Activated CD4-positive, alpha-beta T cell treated with anti-CD3 and anti-CD28 coated beads for 36 hours (primary cell): Measurements from ENCODE around the gene ZDHHC11. TPM values are rescaled to one million over a fixed set of nuclear protein-coding genes. Genes with fewer than 3 reads are reported as not detected.
"Not testable (repeated sequence)": the region's sequence is repeated elsewhere in the genome, so short reads cannot be mapped to it uniquely, and the experiment has no call there.

Experiments
- ATAC-seq: fragments of 200-7000 bp; cut with Tn5 transposase; one replicate; pipeline ENCODE4 v1.10.0; 2021; ENCODE audit warnings: mild to moderate bottlenecking, moderate library complexity
- CTCF ChIA-PET: fragments of 350-600 bp; sonication (Branson Sonifier 250); formaldehyde crosslinking; loops from one replicate; lab custom pipeline; 2021; ENCODE audit warnings: antibody characterized with exemption; lab: Charles Lee
- POLR2A ChIA-PET: fragments of 350-600 bp; sonication (Branson Sonifier 250); formaldehyde crosslinking; loops from one replicate; lab custom pipeline; 2021; ENCODE audit warnings: antibody characterized with exemption, inconsistent platforms; lab: Charles Lee
- DNase-seq: peaks from one replicate; pipeline ENCODE4 v3.0.0-alpha.2; 2020
- H3K27ac Mint-ChIP-seq: one replicate; pipeline ENCODE4 v1.8.0; 2021; ENCODE audit warnings: mixed read lengths
- H3K27me3 Mint-ChIP-seq: one replicate; pipeline ENCODE4 v1.8.0; 2021; ENCODE audit warnings: mixed read lengths
- H3K36me3 Mint-ChIP-seq: one replicate; pipeline ENCODE4 v1.8.0; 2021; ENCODE audit warnings: low read depth, mixed read lengths
- H3K4me1 Mint-ChIP-seq: one replicate; pipeline ENCODE4 v1.8.0; 2021; ENCODE audit warnings: mixed read lengths
- H3K4me3 Mint-ChIP-seq: one replicate; pipeline ENCODE4 v1.8.0; 2021; ENCODE audit warnings: mild to moderate bottlenecking, moderate library complexity, mixed read lengths
- H3K9me3 Mint-ChIP-seq: one replicate; pipeline ENCODE4 v1.8.0; 2021; ENCODE audit warnings: low read depth, mixed read lengths
- intact Hi-C, 2 experiments: fragments of 100-400 bp; cut with DNase I in 1 of 2; cut with micrococcal nuclease in 1 of 2; formaldehyde crosslinking; loops; one replicate each; pipeline versions ENCODE4 v1.14.2 to v1.15.1; 2022 to 2024; cut with DNase I, micrococcal nuclease
- total RNA-seq, 2 experiments: library from RNA; stranded (reverse); gene quantifications; one replicate each; pipeline ENCODE4 v1.2.3, GENCODE V29; 2021

ZDHHC11 gene
- total RNA-seq, 2 experiments from 2014 or later, result 6.4 to 8.5 TPM

DNA sequence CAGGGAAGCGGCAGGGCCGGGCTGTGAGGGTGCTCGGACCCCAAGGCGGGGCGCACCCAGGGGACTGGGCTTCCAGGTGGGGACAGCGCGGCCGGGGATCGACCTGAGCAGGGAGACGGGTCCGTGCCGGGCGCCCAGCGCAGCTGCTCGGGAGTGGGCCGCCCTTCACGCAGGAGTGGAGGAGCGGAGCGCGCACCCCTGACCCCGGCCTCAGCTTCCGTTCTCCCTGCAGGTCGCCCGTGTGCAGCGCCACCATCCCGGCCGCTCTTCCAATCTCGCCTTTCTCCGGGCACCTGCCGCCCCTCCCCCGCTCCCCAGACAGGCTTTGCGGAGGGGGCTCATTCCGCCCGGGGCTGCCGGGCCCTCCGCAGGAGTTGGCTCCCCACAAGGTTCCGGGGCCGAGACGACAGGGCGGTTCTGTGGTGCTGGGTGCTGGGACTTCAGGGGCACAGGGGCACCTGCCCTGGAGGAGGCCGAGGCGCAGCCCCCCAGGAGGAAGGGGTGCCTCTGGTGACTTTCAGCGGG is 65.5 kb downstream of the ZDHHC11 start:
- ATAC-seq, result peak; percentile 24
- H3K36me3 Mint-ChIP-seq, POLR2A ChIA-PET, H3K4me1 Mint-ChIP-seq, H3K27me3 Mint-ChIP-seq, DNase-seq, H3K27ac Mint-ChIP-seq, CTCF ChIA-PET, H3K9me3 Mint-ChIP-seq: not testable (repeated sequence)
- H3K4me3 Mint-ChIP-seq, result peak overlapping the region; percentile 55
- intact Hi-C loops, result loop anchor here in 1 of 2 experiments (2.0 kb wide), 3 partner anchors 92 to 172 kb away; partner anchors contain the start of genes BRD9, CEP72, TPPP and TRIP13

DNA sequence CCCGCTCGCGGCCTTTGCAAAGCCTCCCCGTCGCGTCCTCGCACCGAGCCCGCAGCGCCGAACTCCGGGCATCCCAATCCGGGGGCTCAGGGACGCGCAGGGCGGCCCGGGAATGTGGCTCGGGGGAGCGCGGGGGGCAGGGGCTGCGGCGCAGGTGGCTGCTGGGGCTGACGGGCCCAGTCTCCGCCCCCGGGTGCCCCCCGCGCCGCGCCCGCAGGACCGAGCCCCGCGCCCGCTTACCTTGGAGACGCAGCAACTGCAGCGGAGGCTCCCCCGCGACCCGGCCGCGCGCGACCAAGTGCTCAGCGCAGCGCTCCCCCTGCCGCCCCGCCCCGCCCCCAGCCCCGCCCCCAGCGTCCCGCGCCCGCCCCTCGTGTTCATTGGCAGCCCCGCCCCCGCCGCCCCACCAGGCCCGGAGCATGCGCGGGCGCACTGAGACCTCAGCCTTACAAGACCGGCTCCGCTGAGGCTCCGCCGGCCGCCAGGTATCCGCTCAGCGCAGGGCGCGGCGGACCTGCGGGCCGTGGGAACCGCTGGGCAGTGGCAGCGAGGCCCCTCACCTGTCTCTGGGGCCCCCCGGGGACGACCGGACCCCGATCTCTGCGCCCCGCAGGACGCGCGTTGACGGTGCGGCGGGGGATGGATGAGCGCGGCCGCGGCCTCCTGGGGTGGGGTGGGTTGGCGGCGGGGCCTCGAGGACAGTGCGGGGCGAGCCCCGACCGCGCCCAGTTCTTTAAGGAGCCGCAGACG is 66.2 kb downstream of the ZDHHC11 start, which contains the start of gene ZDHHC11B:
Gene ZDHHC11B (minus strand): TSS at position 302 of the 750 bp plus-strand sequence. CDS start 17,810 bp downstream, outside the sequence.
- peak; percentile 76 for ATAC-seq
- H3K27ac Mint-ChIP-seq, POLR2A ChIA-PET, CTCF ChIA-PET, H3K4me1 Mint-ChIP-seq, H3K27me3 Mint-ChIP-seq, H3K36me3 Mint-ChIP-seq, H3K9me3 Mint-ChIP-seq: not testable (repeated sequence)
- intact Hi-C loops, result loop anchor here in 1 of 2 experiments (2.0 to 5.0 kb wide), 4 partner anchors 92 to 738 kb away; partner anchors contain the start of genes BRD9, CEP72, LPCAT1 and TPPP
- peak within 1 kb of the TSS; percentile 55 for H3K4me3 Mint-ChIP-seq
- DNase-seq, result peak; percentile 91

DNA sequence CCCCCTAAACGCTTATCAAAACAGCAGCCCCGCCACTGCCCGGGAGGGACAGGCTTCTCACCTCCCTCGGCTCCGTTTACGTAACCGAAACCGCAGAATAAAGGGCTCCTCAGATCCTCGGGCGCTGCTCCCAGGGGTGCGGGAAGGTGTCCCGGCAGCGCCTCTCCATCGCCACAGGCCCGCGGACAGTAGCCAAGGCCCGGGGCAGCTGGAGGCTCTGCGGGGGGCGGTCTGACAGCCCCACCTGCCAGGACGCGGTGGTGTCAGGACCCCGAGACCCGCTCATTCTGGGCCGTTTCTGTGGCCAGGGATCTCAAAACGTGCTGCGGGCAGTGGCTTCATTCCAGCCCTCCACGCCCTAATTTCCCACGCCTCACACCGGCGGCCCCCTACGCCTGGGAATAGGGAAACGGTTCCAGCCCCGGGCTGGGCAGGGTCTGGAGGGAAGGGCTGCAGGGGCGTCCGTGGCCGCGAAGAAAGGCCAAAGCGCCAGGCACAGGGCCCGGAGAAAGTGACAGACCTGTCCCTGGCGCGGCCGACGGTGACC is 66.8 kb downstream of the ZDHHC11 start:
- POLR2A ChIA-PET, H3K4me1 Mint-ChIP-seq, H3K27ac Mint-ChIP-seq, H3K9me3 Mint-ChIP-seq, CTCF ChIA-PET, H3K27me3 Mint-ChIP-seq, H3K36me3 Mint-ChIP-seq, DNase-seq, H3K4me3 Mint-ChIP-seq: not testable (repeated sequence)
- peak; percentile 9 for ATAC-seq
- intact Hi-C loops, result loop anchor here in 1 of 2 experiments (2.0 to 5.0 kb wide), 4 partner anchors 91 to 738 kb away; partner anchors contain the start of genes BRD9, CEP72, LPCAT1 and TPPP

DNA sequence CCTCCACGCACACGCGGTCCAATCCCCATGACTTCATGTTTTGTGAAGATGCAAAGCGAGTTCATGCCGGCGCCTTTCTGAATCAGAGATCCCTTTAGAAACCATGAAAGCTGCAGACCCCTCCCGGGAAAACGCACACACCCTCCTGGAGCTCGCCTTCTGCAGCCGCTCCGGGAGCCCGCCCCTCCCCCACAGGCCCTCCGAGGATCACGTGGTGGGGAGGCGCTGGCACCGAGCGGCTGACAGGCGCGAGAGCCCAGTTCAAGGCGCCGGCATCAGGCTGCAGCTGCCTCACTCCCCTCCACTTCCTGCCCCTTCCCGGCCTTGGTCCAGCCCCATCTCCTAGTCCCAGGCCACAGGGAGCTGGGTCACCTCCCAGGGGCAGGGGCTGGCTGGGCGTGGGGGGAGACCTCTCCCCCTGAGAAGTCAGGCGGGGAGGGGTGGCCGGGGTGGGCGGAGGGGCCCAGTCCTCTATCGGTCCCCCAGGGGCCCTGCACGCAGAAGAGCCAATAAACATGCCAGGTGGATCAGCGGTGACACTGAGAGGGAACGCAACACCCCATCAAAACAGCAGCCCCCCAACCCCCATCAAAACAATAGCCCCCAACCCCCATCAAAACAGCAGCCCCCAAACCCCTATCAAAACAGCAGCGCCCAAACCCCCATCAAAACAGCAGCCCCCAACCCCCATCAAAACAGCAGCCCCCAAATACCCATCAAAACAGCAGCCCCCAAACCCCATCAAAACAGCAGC is 67.6 kb downstream of the ZDHHC11 start:
- H3K9me3 Mint-ChIP-seq, H3K36me3 Mint-ChIP-seq, H3K4me3 Mint-ChIP-seq, POLR2A ChIA-PET, H3K4me1 Mint-ChIP-seq, H3K27me3 Mint-ChIP-seq, CTCF ChIA-PET, H3K27ac Mint-ChIP-seq: not testable (repeated sequence)
- ATAC-seq, result peak; percentile 64
- intact Hi-C loops, result loop anchor here in 1 of 2 experiments (5.0 kb wide), 1 partner anchor 739 kb away; the partner anchor contains the start of gene LPCAT1
- peak; percentile 61 for DNase-seq

DNA sequence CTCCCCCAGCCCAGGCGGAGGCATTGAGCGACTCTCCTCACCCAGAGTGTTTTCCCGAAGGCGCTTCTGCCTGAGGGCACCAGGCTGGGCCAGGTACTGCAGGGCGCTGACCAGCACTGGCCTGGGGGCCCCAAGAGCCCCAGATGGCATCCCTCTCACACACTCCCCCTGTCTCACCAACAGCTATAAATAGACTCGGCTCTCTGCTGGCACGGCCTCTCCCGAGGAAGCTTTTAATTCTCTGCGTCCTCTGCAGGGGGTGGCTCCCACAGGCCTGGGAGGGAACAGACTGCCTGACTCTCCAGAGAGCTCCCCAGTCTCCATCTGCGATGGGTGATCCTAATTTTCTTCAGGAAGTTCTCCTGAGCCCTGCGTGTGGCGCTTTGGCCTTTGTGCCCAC is 68.4 kb downstream of the ZDHHC11 start:
- DNase-seq, POLR2A ChIA-PET, H3K9me3 Mint-ChIP-seq, ATAC-seq, H3K27ac Mint-ChIP-seq, H3K4me1 Mint-ChIP-seq, H3K4me3 Mint-ChIP-seq, CTCF ChIA-PET, H3K36me3 Mint-ChIP-seq, H3K27me3 Mint-ChIP-seq: not testable (repeated sequence)
- intact Hi-C loops, result loop anchor here in 1 of 2 experiments (5.0 kb wide), 1 partner anchor 740 kb away; the partner anchor contains the start of gene LPCAT1

DNA sequence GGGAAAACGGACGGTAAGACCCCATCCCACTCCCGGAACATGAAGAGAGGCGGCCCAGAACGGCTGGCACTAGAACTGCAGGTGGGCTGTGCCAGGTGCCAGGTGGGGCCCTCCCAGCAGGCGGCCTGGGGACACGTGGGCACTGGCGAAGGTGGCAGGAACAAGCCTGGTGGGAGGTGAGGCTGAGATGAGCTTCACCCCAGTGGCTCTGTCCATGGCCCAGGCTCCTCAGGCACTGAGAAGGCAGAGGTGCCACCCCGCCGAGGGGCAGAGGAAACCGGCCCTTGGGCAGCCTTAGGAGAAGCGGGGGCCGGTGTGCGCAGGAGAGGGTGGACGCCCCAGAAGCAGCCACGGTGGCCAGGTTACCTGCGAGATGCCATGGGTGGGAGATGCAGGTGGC is 70.2 kb downstream of the ZDHHC11 start:
- POLR2A ChIA-PET, H3K4me1 Mint-ChIP-seq, H3K9me3 Mint-ChIP-seq, DNase-seq, ATAC-seq, H3K27ac Mint-ChIP-seq, H3K4me3 Mint-ChIP-seq, H3K36me3 Mint-ChIP-seq, CTCF ChIA-PET, H3K27me3 Mint-ChIP-seq: not testable (repeated sequence)
- intact Hi-C loops, result loop anchor here in 1 of 2 experiments (5.0 kb wide), 1 partner anchor 742 kb away; the partner anchor contains the start of gene LPCAT1

DNA sequence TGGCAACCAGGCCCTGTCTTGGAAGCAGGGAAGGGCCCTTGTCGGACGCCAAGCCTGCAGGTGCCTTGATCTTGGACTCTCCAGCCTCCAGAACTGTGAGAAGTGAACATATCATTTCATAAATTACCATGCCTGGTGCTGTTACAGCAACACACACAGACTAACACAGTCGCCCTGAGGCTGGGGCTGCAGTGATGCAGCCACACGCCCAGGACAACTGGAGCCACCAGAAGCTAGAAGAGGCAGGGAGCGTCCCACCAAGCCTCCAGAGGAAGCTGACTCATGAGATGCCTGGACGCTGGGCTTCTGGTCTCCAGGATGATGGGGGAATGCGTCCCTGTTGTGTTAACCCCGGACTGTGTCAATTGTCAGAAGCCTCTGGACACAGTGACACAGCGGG is 71.8 kb downstream of the ZDHHC11 start:
- H3K4me1 Mint-ChIP-seq, POLR2A ChIA-PET, H3K27ac Mint-ChIP-seq, H3K27me3 Mint-ChIP-seq, H3K4me3 Mint-ChIP-seq, DNase-seq, H3K9me3 Mint-ChIP-seq, ATAC-seq, H3K36me3 Mint-ChIP-seq: not testable (repeated sequence)
- CTCF ChIA-PET, result interaction anchor here (0.7 kb wide), 1 partner anchor 108 kb away, joined by 4 read pairs; no protein-coding TSS in a partner anchor
- intact Hi-C loops, result loop anchor here in 1 of 2 experiments (5.0 kb wide), 1 partner anchor 97 kb away; no protein-coding TSS in a partner anchor

DNA sequence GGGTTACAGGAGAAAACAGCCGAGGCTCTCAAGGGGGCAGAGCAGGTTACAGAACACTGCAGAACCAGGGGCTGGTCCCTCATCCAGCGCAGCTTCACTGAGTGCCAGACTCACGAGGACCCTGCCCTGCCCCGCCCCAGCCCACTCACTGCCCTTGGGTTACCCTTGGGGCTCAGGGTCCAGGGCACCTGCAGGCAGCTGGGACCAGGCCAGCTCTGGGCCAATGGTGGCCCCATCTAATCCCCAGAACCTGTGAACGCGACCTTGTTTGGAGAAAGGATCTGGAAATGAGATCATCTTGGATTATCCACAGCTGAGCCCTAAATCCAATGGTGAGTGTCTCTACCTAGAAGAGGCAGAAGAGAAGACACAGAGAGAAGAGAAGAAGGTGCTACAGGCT is 72.4 kb downstream of the ZDHHC11 start:
- intact Hi-C loops, result loop anchor here in 1 of 2 experiments (5.0 kb wide), 1 partner anchor 96 kb away; no protein-coding TSS in a partner anchor
- CTCF ChIA-PET, H3K4me3 Mint-ChIP-seq, POLR2A ChIA-PET, H3K9me3 Mint-ChIP-seq, H3K27ac Mint-ChIP-seq, DNase-seq, ATAC-seq, H3K36me3 Mint-ChIP-seq, H3K27me3 Mint-ChIP-seq, H3K4me1 Mint-ChIP-seq: not testable (repeated sequence)

DNA sequence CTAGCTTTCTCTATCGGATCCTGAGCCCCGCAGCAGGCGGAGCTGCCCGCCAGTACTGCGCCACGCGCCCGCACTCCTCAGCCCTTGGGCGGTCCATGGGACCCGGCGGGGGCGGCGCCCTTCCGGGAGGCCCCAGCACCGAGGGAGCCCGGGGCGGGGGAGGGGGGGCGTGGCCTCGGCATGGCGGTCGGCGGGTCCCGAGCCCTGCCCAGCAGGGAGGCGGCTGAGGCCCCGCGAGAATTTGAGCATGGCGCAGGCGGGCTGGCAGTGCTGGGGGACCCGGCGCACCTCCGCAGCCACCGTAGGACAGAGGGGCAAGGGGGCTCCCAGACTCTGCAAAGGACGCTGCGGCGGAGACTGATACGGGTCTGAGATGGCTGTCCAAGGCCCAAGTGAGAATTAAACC is 73.0 kb downstream of the ZDHHC11 start:
- peaks cover 2% of the 10 kb centered on the region for H3K27me3 Mint-ChIP-seq
- intact Hi-C loops, result loop anchor here in 1 of 2 experiments (5.0 kb wide), 1 partner anchor 95 kb away; no protein-coding TSS in a partner anchor
- no peaks in the 10 kb centered on the region for H3K4me1 Mint-ChIP-seq
- DNase-seq (no peak), ATAC-seq (no peak)
- no peaks in the 10 kb centered on the region for H3K9me3 Mint-ChIP-seq
- H3K27ac Mint-ChIP-seq, result no peak overlapping the region
- no peaks in the 10 kb centered on the region for H3K36me3 Mint-ChIP-seq
- POLR2A ChIA-PET, result no interaction called here
- CTCF ChIA-PET, result no interaction called here
- no peak overlapping the region for H3K4me3 Mint-ChIP-seq

DNA sequence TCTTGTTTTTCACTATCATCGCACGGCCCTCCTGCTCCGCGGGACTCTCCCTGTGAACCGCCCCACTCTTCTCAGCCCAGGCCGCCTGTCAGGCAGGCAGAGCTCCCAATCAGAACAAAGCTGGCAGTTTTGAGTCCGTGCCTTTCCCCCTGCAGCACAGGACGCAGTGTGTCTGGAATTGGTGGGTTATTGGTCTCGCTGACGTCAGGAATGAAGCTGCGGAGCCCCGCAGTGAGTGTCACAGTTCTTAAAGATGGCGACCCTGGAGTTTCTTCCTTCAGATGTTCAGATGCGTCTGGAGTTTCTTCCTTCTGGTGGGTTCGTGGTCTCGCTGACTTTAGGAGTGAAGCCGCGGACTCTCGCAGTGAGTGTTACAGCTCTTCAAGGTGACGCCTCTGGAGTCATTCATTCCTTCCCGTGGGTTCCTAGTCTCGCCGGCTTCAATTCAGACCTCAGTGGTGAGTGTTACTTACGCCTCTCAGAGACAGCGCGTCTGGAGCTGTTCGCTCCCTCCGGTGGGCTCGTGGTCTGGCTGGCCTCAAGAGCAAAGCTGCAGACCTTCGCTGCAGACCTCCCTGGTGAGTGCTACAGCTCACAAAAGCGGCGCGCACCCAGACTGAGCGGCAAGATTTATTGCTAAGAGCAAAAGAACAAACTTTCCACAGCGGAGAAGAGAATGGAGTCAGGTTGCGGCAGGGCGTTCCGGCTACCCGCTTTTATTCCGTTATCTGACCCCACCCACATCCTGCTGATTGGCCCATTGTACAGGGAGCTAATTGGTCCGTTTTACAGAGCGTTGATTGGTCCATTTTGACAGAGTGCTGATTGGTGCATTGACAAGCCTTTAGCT is 73.7 kb downstream of the ZDHHC11 start:
- no peaks in the 10 kb centered on the region for H3K4me1 Mint-ChIP-seq
- H3K9me3 Mint-ChIP-seq, result no peaks in the 10 kb centered on the region
- H3K27ac Mint-ChIP-seq, result no peak overlapping the region
- no peak for DNase-seq
- no peak overlapping the region for H3K4me3 Mint-ChIP-seq
- intact Hi-C loops, result loop anchor here in 1 of 2 experiments (5.0 kb wide), 1 partner anchor 95 kb away; no protein-coding TSS in a partner anchor
- ATAC-seq, result no peak
- CTCF ChIA-PET, result no interaction called here
- peaks cover 2% of the 10 kb centered on the region for H3K27me3 Mint-ChIP-seq
- POLR2A ChIA-PET, result no interaction called here
- no peaks in the 10 kb centered on the region for H3K36me3 Mint-ChIP-seq
